HL-60 (cell line): ENCODE measurements around the gene RIMKLA.

Experiments used
- GABPA ChIP-seq: IDR thresholded peaks from 2 replicates; pipeline ENCODE4 v1.6.1; 2012; ENCODE audit warnings: low read depth
- POLR2AphosphoS5 ChIP-seq: IDR thresholded peaks from 2 replicates; pipeline ENCODE4 v1.6.1; 2012; ENCODE audit warnings: low read depth
- TF ChIP-seq, protein P1 (sequence below): IDR thresholded peaks from one replicate; pipeline ENCODE4 v1.5.1; 2011; ENCODE audit warnings: low read length, control low read depth, inconsistent platforms; ENCODE audit not compliant: insufficient read depth
- TF ChIP-seq, protein P2 (sequence below): IDR thresholded peaks from 2 replicates; pipeline ENCODE4 v1.6.1; 2012; ENCODE audit warnings: low read depth; ENCODE audit not compliant: insufficient replicate concordance

DNA sequence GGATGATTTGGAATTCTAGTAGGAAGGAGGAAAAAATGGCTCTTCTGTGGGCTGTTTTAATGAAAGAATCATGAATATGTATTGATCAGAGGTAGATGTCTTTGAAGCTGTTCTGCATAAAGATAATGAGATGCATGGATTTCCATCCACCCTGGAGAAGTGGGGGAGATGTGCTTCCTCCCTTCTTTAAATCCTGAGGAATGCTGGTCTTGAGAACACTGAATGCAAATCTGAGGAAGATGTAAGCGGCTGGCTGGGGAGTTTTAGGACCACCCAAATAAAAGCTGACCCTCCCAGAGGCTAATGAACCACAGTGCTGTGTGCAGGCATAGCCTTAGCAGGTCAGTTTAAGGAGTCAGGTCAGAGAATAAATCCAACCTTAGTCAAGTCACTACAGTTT is 37.9 kb downstream of the RIMKLA start:
- TF ChIP-seq, protein P1, sequence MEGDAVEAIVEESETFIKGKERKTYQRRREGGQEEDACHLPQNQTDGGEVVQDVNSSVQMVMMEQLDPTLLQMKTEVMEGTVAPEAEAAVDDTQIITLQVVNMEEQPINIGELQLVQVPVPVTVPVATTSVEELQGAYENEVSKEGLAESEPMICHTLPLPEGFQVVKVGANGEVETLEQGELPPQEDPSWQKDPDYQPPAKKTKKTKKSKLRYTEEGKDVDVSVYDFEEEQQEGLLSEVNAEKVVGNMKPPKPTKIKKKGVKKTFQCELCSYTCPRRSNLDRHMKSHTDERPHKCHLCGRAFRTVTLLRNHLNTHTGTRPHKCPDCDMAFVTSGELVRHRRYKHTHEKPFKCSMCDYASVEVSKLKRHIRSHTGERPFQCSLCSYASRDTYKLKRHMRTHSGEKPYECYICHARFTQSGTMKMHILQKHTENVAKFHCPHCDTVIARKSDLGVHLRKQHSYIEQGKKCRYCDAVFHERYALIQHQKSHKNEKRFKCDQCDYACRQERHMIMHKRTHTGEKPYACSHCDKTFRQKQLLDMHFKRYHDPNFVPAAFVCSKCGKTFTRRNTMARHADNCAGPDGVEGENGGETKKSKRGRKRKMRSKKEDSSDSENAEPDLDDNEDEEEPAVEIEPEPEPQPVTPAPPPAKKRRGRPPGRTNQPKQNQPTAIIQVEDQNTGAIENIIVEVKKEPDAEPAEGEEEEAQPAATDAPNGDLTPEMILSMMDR: no peak
- TF ChIP-seq, protein P2, sequence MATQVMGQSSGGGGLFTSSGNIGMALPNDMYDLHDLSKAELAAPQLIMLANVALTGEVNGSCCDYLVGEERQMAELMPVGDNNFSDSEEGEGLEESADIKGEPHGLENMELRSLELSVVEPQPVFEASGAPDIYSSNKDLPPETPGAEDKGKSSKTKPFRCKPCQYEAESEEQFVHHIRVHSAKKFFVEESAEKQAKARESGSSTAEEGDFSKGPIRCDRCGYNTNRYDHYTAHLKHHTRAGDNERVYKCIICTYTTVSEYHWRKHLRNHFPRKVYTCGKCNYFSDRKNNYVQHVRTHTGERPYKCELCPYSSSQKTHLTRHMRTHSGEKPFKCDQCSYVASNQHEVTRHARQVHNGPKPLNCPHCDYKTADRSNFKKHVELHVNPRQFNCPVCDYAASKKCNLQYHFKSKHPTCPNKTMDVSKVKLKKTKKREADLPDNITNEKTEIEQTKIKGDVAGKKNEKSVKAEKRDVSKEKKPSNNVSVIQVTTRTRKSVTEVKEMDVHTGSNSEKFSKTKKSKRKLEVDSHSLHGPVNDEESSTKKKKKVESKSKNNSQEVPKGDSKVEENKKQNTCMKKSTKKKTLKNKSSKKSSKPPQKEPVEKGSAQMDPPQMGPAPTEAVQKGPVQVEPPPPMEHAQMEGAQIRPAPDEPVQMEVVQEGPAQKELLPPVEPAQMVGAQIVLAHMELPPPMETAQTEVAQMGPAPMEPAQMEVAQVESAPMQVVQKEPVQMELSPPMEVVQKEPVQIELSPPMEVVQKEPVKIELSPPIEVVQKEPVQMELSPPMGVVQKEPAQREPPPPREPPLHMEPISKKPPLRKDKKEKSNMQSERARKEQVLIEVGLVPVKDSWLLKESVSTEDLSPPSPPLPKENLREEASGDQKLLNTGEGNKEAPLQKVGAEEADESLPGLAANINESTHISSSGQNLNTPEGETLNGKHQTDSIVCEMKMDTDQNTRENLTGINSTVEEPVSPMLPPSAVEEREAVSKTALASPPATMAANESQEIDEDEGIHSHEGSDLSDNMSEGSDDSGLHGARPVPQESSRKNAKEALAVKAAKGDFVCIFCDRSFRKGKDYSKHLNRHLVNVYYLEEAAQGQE: no peak
- no peak for TF ChIP-seq POLR2AphosphoS5
- no peak for TF ChIP-seq GABPA
